GM12878 (cell line): ENCODE data around the gene PLEKHM3. TPM values are rescaled to one million over a fixed set of nuclear protein-coding genes. Genes with fewer than 3 reads are reported as not detected.

Experiments used
- ATAC-seq: fragments of 200-7000 bp; cut with Tn5 transposase; 3 replicates; pipeline ENCODE4 v1.9.1; 2020; ENCODE audit warnings: mild to moderate bottlenecking, moderate library complexity
- BruUV-seq: library from RNA; stranded (reverse); fragments of 400-500 nt; replicated peaks from 2 replicates; lab custom pipeline; 2021; lab: Mats Ljungman, UMichigan
- CTCF ChIA-PET: fragments of 300-600 bp; sonication (Branson Sonifier 250); formaldehyde crosslinking; extraction: SDS; loops from one replicate; lab custom pipeline; 2021; ENCODE audit warnings: inconsistent platforms; lab: Yijun Ruan, JAX
- POLR2A ChIA-PET: fragments of 350-600 bp; formaldehyde crosslinking; extraction: SDS; loops from one replicate; lab custom pipeline; 2021; ENCODE audit warnings: inconsistent platforms; lab: Charles Lee
- RAD21 ChIA-PET: fragments of 300-600 bp; sonication (Branson Sonifier 250); formaldehyde crosslinking; loops from one replicate; lab custom pipeline; 2023; ENCODE audit warnings: antibody characterized with exemption; ENCODE audit not compliant: unreplicated experiment; lab: Charles Lee
- SMC1A ChIA-PET: fragments of 300-600 bp; sonication (Branson Sonifier 250); formaldehyde crosslinking; loops from one replicate; lab custom pipeline; 2023; ENCODE audit not compliant: unreplicated experiment, uncharacterized antibody; lab: Charles Lee
- DNase-seq: peaks from one replicate; pipeline ENCODE4 v3.0.0-alpha.2; 2011; ENCODE audit warnings: low read depth, low spot score
- FAIRE-seq: peaks from 3 replicates; lab custom pipeline; 2011; peaks lifted over from hg19 to GRCh38; lab: Jason Lieb, UNC
- H2AFZ ChIP-seq: 2 replicates; pipeline ENCODE4 v1.6.0; 2011; ENCODE audit warnings: low read depth, low read length, control low read depth; ENCODE audit not compliant: control insufficient read depth
- H3K27ac ChIP-seq: 2 replicates; pipeline ENCODE4 v1.5.1; 2011; ENCODE audit warnings: control low read depth; ENCODE audit not compliant: control insufficient read depth, insufficient read depth
- H3K27me3 ChIP-seq, 2 experiments: replicated peaks in 1 of 2; 2 replicates each; pipeline versions ENCODE4 v1.6.0 to v1.6.1; 2011; ENCODE audit warnings: low read length in 1 of 2; ENCODE audit not compliant: control insufficient read depth in 2 of 2, insufficient read depth in 2 of 2
- H3K36me3 ChIP-seq, 2 experiments: 2 replicates each; pipeline ENCODE4 v1.5.1; 2011; ENCODE audit warnings: low read length in 1 of 2; ENCODE audit not compliant: control insufficient read depth in 2 of 2, insufficient read depth in 2 of 2
- H3K4me1 ChIP-seq: 2 replicates; pipeline ENCODE4 v1.6.1; 2011; ENCODE audit warnings: mild to moderate bottlenecking, low read length, moderate library complexity, mixed read lengths; ENCODE audit not compliant: control insufficient read depth, insufficient read depth
- H3K4me2 ChIP-seq: 2 replicates; pipeline ENCODE4 v1.6.0; 2011; ENCODE audit warnings: control low read depth; ENCODE audit not compliant: control insufficient read depth, insufficient read depth
- H3K4me3 ChIP-seq: fragments of 200-600 bp; sonication (generic); 2 replicates; pipeline ENCODE4 v1.5.1; 2016
- H3K79me2 ChIP-seq: 2 replicates; pipeline ENCODE4 v1.6.0; 2011; ENCODE audit warnings: low read length; ENCODE audit not compliant: control insufficient read depth, insufficient read depth
- H3K9ac ChIP-seq: 2 replicates; pipeline ENCODE4 v1.8.0; 2011; ENCODE audit warnings: low read length, control low read depth, mixed read lengths; ENCODE audit not compliant: control insufficient read depth, insufficient read depth
- H3K9me3 ChIP-seq: replicated peaks from 3 replicates; pipeline ENCODE4 v1.5.1; 2011; ENCODE audit warnings: mild to moderate bottlenecking, low read length; ENCODE audit not compliant: control insufficient read depth, insufficient read depth
- H4K20me1 ChIP-seq: 2 replicates; pipeline ENCODE4 v1.6.0; 2011; ENCODE audit not compliant: control insufficient read depth, insufficient read depth
- ATF7 ChIP-seq: fragments of 450-650 bp; IDR thresholded peaks from 2 replicates; pipeline ENCODE4 v1.6.1; 2016; ENCODE audit warnings: low read depth, mild to moderate bottlenecking
- DPF2 ChIP-seq: fragments of 450-650 bp; IDR thresholded peaks from 2 replicates; pipeline ENCODE4 v1.6.1; 2017; ENCODE audit warnings: mild to moderate bottlenecking
- IKZF2 ChIP-seq, 2 experiments: fragments of 450-650 bp; IDR thresholded peaks; 2 replicates each; pipeline ENCODE4 v1.6.1; 2017; ENCODE audit warnings: mild to moderate bottlenecking in 2 of 2, moderate library complexity in 2 of 2
- JUND ChIP-seq: IDR thresholded peaks from 2 replicates; pipeline ENCODE4 v1.6.1; 2012; ENCODE audit warnings: low read depth, mild to moderate bottlenecking, low read length, improper control_type of control experiment, moderate library complexity
- MTA2 ChIP-seq: fragments of 450-650 bp; IDR thresholded peaks from 2 replicates; pipeline ENCODE4 v1.6.1; 2016; ENCODE audit warnings: low read depth, mild to moderate bottlenecking, moderate library complexity
- NFIC ChIP-seq: IDR thresholded peaks from 2 replicates; pipeline ENCODE4 v1.6.1; 2012; ENCODE audit warnings: low read depth, mild to moderate bottlenecking, inconsistent platforms, low read length, moderate library complexity
- POLR2A ChIP-seq: IDR thresholded peaks from 2 replicates; pipeline ENCODE4 v1.6.1; 2011; ENCODE audit warnings: low read depth, mild to moderate bottlenecking, low read length
- STAT3 ChIP-seq: IDR thresholded peaks from 2 replicates; pipeline ENCODE4 v1.6.1; 2011; ENCODE audit warnings: low read depth, low read length, improper control_type of control experiment
- TARDBP ChIP-seq: IDR thresholded peaks from 2 replicates; pipeline ENCODE4 v1.6.1; 2016; ENCODE audit warnings: borderline replicate concordance
- TCF7 ChIP-seq: IDR thresholded peaks from 2 replicates; pipeline ENCODE4 v1.6.1; 2014; ENCODE audit warnings: antibody characterized with exemption, borderline replicate concordance
- ZSCAN29 ChIP-seq: fragments of 450-650 bp; IDR thresholded peaks from 2 replicates; pipeline ENCODE4 v1.6.1; 2017; ENCODE audit warnings: mild to moderate bottlenecking, moderate library complexity
- WGBS: methylation state at CpG from one replicate; pipeline ENCODE4 v1.1.6; 2016; ENCODE audit warnings: low lambda C conversion rate; ENCODE audit not compliant: insufficient replicate concordance, insufficient coverage; ENCODE audit errors: missing lambda C conversion rate; 5-methylcytosine and 5-hydroxymethylcytosine counted together
- in situ Hi-C: fragments of 300-500 bp; cut with MboI; formaldehyde crosslinking; loops from 9 replicates; pipeline ENCODE4 v1.14.3; 2018; ENCODE audit warnings: mixed read lengths
- intact Hi-C: fragments of 100-400 bp; cut with micrococcal nuclease; formaldehyde crosslinking; loops from one replicate; pipeline ENCODE4 v1.14.2; 2022; ENCODE audit not compliant: unreplicated experiment
- polyA plus RNA-seq, 11 experiments: library from polyadenylated mRNA; depleted of rRNA in 4 of 11; unstranded in 6 of 11; stranded (reverse) in 5 of 11; fragments of >200 nt; fragmentation: Nextera tagmentation in 4 of 11; fragmentation: Illumina TruSeq in 1 of 11; extraction: Ambion mirVana in 4 of 11; extraction: Trizol in 1 of 11; gene quantifications; 1 replicate in 1 of 11; 2 replicates in 10 of 11; pipeline versions ENCODE4 v1.2.1 to v1.2.3, GENCODE V29; 2011 to 2016; ENCODE audit warnings: inconsistent platforms in 2 of 11, missing spikeins in 2 of 11, low read depth in 1 of 11
- total RNA-seq, 4 experiments: library from RNA; depleted of rRNA in 3 of 4; stranded (reverse); fragments of >200 nt in 3 of 4; fragmentation: Illumina TruSeq in 1 of 4; extraction: Trizol in 1 of 4; gene quantifications; 2 replicates each; pipeline versions ENCODE4 v1.2.1 to v1.2.3, GENCODE V29; 2013 to 2021
- TF ChIP-seq, protein P1 (sequence below): IDR thresholded peaks from 2 replicates; pipeline ENCODE4 v1.6.1; 2012; ENCODE audit warnings: mild to moderate bottlenecking, low read depth, low read length
- TF ChIP-seq, protein P2 (sequence below): fragments of 450-650 bp; formaldehyde crosslinking; IDR thresholded peaks from 2 replicates; pipeline ENCODE4 v1.5.0; 2022; ENCODE audit warnings: mild to moderate bottlenecking, missing genetic modification characterization
- TF ChIP-seq, protein P3 (sequence below): IDR thresholded peaks from 2 replicates; pipeline ENCODE4 v1.6.1; 2011; ENCODE audit warnings: low read depth, mild to moderate bottlenecking, low read length, moderate library complexity, borderline replicate concordance; ENCODE audit errors: extremely low read depth
- TF ChIP-seq, protein P4 (sequence below): fragments of 450-650 bp; IDR thresholded peaks from 2 replicates; pipeline ENCODE4 v1.6.1; 2017; ENCODE audit warnings: mild to moderate bottlenecking

Gene PLEKHM3
- total and polyA plus RNA-seq, 10 of the 15 experiments (the other 5 are each of a cell fraction or from before 2014, with no cell fraction given) = 1.4 to 5.6 (median 3.0) TPM

DNA sequence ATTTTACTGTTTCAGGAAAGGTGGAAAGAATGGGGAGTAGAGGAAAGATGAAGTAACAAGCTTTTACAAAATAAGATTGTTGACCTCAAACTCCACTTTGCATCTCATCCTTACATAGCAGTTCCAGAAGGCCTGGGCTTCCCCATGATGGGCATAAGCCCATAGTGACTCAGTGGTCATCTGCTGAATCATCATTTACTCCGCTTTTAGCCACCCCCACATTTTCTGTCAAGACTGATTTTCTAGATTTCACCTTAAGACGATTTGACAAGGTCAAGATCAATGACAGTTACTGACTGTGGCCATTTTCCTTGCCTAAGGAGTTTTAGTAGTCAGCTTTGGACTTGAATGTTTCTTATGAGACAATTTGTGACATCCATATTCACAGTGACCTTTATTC is 49.4 kb downstream of the PLEKHM3 start (continued):
- TF ChIP-seq, protein P1, sequence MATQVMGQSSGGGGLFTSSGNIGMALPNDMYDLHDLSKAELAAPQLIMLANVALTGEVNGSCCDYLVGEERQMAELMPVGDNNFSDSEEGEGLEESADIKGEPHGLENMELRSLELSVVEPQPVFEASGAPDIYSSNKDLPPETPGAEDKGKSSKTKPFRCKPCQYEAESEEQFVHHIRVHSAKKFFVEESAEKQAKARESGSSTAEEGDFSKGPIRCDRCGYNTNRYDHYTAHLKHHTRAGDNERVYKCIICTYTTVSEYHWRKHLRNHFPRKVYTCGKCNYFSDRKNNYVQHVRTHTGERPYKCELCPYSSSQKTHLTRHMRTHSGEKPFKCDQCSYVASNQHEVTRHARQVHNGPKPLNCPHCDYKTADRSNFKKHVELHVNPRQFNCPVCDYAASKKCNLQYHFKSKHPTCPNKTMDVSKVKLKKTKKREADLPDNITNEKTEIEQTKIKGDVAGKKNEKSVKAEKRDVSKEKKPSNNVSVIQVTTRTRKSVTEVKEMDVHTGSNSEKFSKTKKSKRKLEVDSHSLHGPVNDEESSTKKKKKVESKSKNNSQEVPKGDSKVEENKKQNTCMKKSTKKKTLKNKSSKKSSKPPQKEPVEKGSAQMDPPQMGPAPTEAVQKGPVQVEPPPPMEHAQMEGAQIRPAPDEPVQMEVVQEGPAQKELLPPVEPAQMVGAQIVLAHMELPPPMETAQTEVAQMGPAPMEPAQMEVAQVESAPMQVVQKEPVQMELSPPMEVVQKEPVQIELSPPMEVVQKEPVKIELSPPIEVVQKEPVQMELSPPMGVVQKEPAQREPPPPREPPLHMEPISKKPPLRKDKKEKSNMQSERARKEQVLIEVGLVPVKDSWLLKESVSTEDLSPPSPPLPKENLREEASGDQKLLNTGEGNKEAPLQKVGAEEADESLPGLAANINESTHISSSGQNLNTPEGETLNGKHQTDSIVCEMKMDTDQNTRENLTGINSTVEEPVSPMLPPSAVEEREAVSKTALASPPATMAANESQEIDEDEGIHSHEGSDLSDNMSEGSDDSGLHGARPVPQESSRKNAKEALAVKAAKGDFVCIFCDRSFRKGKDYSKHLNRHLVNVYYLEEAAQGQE = no peak
- TF ChIP-seq POLR2A (no peak), ATF7 (no peak)

- RAD21 ChIA-PET = interaction anchor here (0.8 to 8.8 kb wide), 7 partner anchors 60 to 347 kb away, joined by 3 to 115 read pairs (median 4); partner anchors contain the start of genes CCNYL1 and FZD5
- in situ Hi-C loops = loop anchor here (10.0 kb wide), 1 partner anchor 229 kb away; no protein-coding TSS in a partner anchor
- TF ChIP-seq TCF7 (no peak), IKZF2 (IDR thresholded peaks at IDR 0.05) (no peak), JUND (no peak), STAT3 (no peak), TARDBP (no peak), ZSCAN29 (no peak), NFIC (no peak), MTA2 (no peak), DPF2 (no peak), ATF7 (no peak)
- TF ChIP-seq, protein P2, sequence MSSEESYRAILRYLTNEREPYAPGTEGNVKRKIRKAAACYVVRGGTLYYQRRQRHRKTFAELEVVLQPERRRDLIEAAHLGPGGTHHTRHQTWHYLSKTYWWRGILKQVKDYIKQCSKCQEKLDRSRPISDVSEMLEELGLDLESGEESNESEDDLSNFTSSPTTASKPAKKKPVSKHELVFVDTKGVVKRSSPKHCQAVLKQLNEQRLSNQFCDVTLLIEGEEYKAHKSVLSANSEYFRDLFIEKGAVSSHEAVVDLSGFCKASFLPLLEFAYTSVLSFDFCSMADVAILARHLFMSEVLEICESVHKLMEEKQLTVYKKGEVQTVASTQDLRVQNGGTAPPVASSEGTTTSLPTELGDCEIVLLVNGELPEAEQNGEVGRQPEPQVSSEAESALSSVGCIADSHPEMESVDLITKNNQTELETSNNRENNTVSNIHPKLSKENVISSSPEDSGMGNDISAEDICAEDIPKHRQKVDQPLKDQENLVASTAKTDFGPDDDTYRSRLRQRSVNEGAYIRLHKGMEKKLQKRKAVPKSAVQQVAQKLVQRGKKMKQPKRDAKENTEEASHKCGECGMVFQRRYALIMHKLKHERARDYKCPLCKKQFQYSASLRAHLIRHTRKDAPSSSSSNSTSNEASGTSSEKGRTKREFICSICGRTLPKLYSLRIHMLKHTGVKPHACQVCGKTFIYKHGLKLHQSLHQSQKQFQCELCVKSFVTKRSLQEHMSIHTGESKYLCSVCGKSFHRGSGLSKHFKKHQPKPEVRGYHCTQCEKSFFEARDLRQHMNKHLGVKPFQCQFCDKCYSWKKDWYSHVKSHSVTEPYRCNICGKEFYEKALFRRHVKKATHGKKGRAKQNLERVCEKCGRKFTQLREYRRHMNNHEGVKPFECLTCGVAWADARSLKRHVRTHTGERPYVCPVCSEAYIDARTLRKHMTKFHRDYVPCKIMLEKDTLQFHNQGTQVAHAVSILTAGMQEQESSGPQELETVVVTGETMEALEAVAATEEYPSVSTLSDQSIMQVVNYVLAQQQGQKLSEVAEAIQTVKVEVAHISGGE = no peak
- TF ChIP-seq, protein P3, sequence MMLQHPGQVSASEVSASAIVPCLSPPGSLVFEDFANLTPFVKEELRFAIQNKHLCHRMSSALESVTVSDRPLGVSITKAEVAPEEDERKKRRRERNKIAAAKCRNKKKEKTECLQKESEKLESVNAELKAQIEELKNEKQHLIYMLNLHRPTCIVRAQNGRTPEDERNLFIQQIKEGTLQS = no peak
- TF ChIP-seq, protein P4, sequence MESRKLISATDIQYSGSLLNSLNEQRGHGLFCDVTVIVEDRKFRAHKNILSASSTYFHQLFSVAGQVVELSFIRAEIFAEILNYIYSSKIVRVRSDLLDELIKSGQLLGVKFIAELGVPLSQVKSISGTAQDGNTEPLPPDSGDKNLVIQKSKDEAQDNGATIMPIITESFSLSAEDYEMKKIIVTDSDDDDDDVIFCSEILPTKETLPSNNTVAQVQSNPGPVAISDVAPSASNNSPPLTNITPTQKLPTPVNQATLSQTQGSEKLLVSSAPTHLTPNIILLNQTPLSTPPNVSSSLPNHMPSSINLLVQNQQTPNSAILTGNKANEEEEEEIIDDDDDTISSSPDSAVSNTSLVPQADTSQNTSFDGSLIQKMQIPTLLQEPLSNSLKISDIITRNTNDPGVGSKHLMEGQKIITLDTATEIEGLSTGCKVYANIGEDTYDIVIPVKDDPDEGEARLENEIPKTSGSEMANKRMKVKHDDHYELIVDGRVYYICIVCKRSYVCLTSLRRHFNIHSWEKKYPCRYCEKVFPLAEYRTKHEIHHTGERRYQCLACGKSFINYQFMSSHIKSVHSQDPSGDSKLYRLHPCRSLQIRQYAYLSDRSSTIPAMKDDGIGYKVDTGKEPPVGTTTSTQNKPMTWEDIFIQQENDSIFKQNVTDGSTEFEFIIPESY = no peak
Observed at GRCh38 chr2:207974216-207974605, 51.1 kb downstream of the PLEKHM3 start.

More at GRCh38 chr2:207974216-207974605, 51.1 kb downstream of the PLEKHM3 start:
- no peak for ATAC-seq
- no TSS peak for BruUV-seq
- Histone ChIP-seq H3K9ac (no peak overlapping the region), H3K9me3 (no peaks in the 10 kb centered on the region), H3K36me3 (peaks cover 0 to 1% of the 10 kb centered on the region in 2 experiments; a peak in 1 of 4 replicates), H3K27me3 (no peaks in the 10 kb centered on the region), H3K4me2 (no peak overlapping the region), H3K4me1 (0 out of 2 replicates have a peak, but pooled peaks cover 3% of the 10 kb centered on the region), H4K20me1 (no peaks in the 10 kb centered on the region), H3K27ac (no peak overlapping the region), H3K79me2 (no peaks in the 10 kb centered on the region), H2AFZ (no peak overlapping the region), H3K4me3 (no peak overlapping the region)
- FAIRE-seq = no peak
- no peak for DNase-seq
- POLR2A ChIA-PET = no interaction called here
- intact Hi-C loops = loop anchor here (5.0 kb wide), 2 partner anchors 88 to 347 kb away; partner anchors contain the start of gene METTL21A
- SMC1A ChIA-PET = interaction anchor here (0.6 to 16.1 kb wide), 15 partner anchors 12 to 357 kb away, joined by 3 to 190 read pairs (median 4); partner anchors contain the start of gene FZD5
- CTCF ChIA-PET = interaction anchor here (0.6 to 10.2 kb wide), 21 partner anchors 10 to 1268 kb away, joined by 3 to 183 read pairs (median 4); partner anchors contain the start of gene METTL21A
- 97% methylated on average over 5 of the region's 5 CpGs for WGBS
